Activated CD4-positive, alpha-beta memory T cell treated with anti-CD3 and anti-CD28 coated beads for 36 hours (primary cell): Measurements from ENCODE around the gene PEX14. TPM values are rescaled to one million over a fixed set of nuclear protein-coding genes. Genes with fewer than 3 reads are reported as not detected.
A peak's percentile ranks its signal among the peaks of the same experiment; 100 is the strongest.
"Not testable (repeated sequence)": the region's sequence is repeated elsewhere in the genome, so short reads cannot be mapped to it uniquely, and the experiment has no call there.

Experiments
- CTCF ChIA-PET: fragments of 350-600 bp; sonication (Branson Sonifier 250); formaldehyde crosslinking; loops from one replicate; lab custom pipeline; 2021; ENCODE audit warnings: antibody characterized with exemption, inconsistent platforms; lab: Charles Lee
- POLR2A ChIA-PET: fragments of 350-600 bp; sonication (Branson Sonifier 250); formaldehyde crosslinking; loops from one replicate; lab custom pipeline; 2021; ENCODE audit warnings: antibody characterized with exemption; lab: Charles Lee
- DNase-seq: peaks from one replicate; pipeline ENCODE4 v3.0.0-alpha.2; 2020
- H3K27ac Mint-ChIP-seq: one replicate; pipeline ENCODE4 v1.8.0; 2021; ENCODE audit warnings: mixed read lengths
- H3K27me3 Mint-ChIP-seq: one replicate; pipeline ENCODE4 v1.8.0; 2021; ENCODE audit warnings: mixed read lengths
- H3K36me3 Mint-ChIP-seq: one replicate; pipeline ENCODE4 v1.8.0; 2021; ENCODE audit warnings: mixed read lengths
- H3K4me1 Mint-ChIP-seq: one replicate; pipeline ENCODE4 v1.8.0; 2021; ENCODE audit warnings: low read depth, mixed read lengths
- H3K4me3 Mint-ChIP-seq: one replicate; pipeline ENCODE4 v1.8.0; 2021; ENCODE audit warnings: mild to moderate bottlenecking, mixed read lengths
- H3K9me3 Mint-ChIP-seq: one replicate; pipeline ENCODE4 v1.8.0; 2021; ENCODE audit warnings: mixed read lengths
- intact Hi-C: fragments of 100-400 bp; cut with micrococcal nuclease; formaldehyde crosslinking; loops from one replicate; pipeline ENCODE4 v1.15.1; 2023
- total RNA-seq, 2 experiments: library from RNA; stranded (reverse); gene quantifications; one replicate each; pipeline ENCODE4 v1.2.3, GENCODE V29; 2021

PEX14 gene
- total RNA-seq, 2 experiments from 2014 or later: 17.3 to 17.6 TPM

GRCh38 chr1:10456661-10457060 lies 18.1 kb upstream of the PEX14 start:
- ChIA-PET CTCF (no interaction called here), POLR2A (no interaction called here)
- Mint-ChIP-seq H3K4me1 (peaks cover 2% of the 10 kb centered on the region), H3K27me3 (no peaks in the 10 kb centered on the region), H3K4me3 (no peak overlapping the region), H3K9me3 (no peaks in the 10 kb centered on the region), H3K36me3 (peaks cover 14% of the 10 kb centered on the region), H3K27ac (no peak overlapping the region)
- intact Hi-C loops: no loop called here
- DNase-seq: no peak

GRCh38 chr1:10457462-10457861 lies 17.3 kb upstream of the PEX14 start:
- DNase-seq, H3K27ac Mint-ChIP-seq, H3K4me3 Mint-ChIP-seq, POLR2A ChIA-PET, intact Hi-C loops, H3K9me3 Mint-ChIP-seq, H3K4me1 Mint-ChIP-seq, H3K27me3 Mint-ChIP-seq: not testable (repeated sequence)
- peaks cover 18% of the 10 kb centered on the region for H3K36me3 Mint-ChIP-seq
- CTCF ChIA-PET: interaction anchor here (1.0 kb wide), 1 partner anchor 37 kb away, joined by 3 read pairs; no protein-coding TSS in a partner anchor

- intact Hi-C loops: no loop called here
- no peak for DNase-seq
- no peaks in the 10 kb centered on the region for H3K27me3 Mint-ChIP-seq
- ChIA-PET POLR2A (no interaction called here), CTCF (interaction anchor here (1.0 kb wide), 1 partner anchor 37 kb away, joined by 3 read pairs; no protein-coding TSS in a partner anchor)
- peaks cover 2% of the 10 kb centered on the region for H3K4me1 Mint-ChIP-seq
- H3K27ac Mint-ChIP-seq: no peak overlapping the region
- H3K4me3 Mint-ChIP-seq: no peak overlapping the region
- peaks cover 21% of the 10 kb centered on the region for H3K36me3 Mint-ChIP-seq
- no peaks in the 10 kb centered on the region for H3K9me3 Mint-ChIP-seq
Measured at GRCh38 chr1:10457875-10458274, 16.9 kb upstream of the PEX14 start.

GRCh38 chr1:10459184-10459583 lies 15.6 kb upstream of the PEX14 start:
- no peak for DNase-seq
- Mint-ChIP-seq H3K27ac (no peak overlapping the region), H3K36me3 (peaks cover 28% of the 10 kb centered on the region), H3K4me3 (no peak overlapping the region), H3K4me1 (peaks cover 2% of the 10 kb centered on the region), H3K9me3 (no peaks in the 10 kb centered on the region), H3K27me3 (no peaks in the 10 kb centered on the region)
- intact Hi-C loops: no loop called here
- ChIA-PET POLR2A (no interaction called here), CTCF (no interaction called here)

- H3K27me3 Mint-ChIP-seq: no peaks in the 10 kb centered on the region
- no peak overlapping the region for H3K27ac Mint-ChIP-seq
- peaks cover 33% of the 10 kb centered on the region for H3K36me3 Mint-ChIP-seq
- ChIA-PET CTCF (no interaction called here), POLR2A (no interaction called here)
- no peaks in the 10 kb centered on the region for H3K9me3 Mint-ChIP-seq
- H3K4me3 Mint-ChIP-seq: no peak overlapping the region
- DNase-seq: no peak
- peaks cover 6% of the 10 kb centered on the region for H3K4me1 Mint-ChIP-seq
- intact Hi-C loops: no loop called here
Measured at GRCh38 chr1:10467078-10467477, 7.7 kb upstream of the PEX14 start.

GRCh38 chr1:10470043-10470442 lies 4.7 kb upstream of the PEX14 start:
- ChIA-PET POLR2A (no interaction called here), CTCF (interaction anchor here (2.6 kb wide), 1 partner anchor 24 kb away, joined by 13 read pairs; no protein-coding TSS in a partner anchor)
- H3K27ac Mint-ChIP-seq: no peak overlapping the region
- no peaks in the 10 kb centered on the region for H3K27me3 Mint-ChIP-seq
- H3K4me1 Mint-ChIP-seq: peaks cover 17% of the 10 kb centered on the region
- no peaks in the 10 kb centered on the region for H3K9me3 Mint-ChIP-seq
- no peak overlapping the region for H3K4me3 Mint-ChIP-seq
- intact Hi-C loops: no loop called here
- no peak for DNase-seq
- H3K36me3 Mint-ChIP-seq: peaks cover 22% of the 10 kb centered on the region

GRCh38 chr1:10471411-10472219 lies 3.1 kb upstream of the PEX14 start:
- POLR2A ChIA-PET: interaction anchor here (0.9 kb wide), 1 partner anchor 41 kb away, joined by 3 read pairs; the partner anchor contains the start of gene CENPS
- intact Hi-C loops: loop anchor here (1.0 kb wide), 1 partner anchor 41 kb away; the partner anchor contains the start of gene CENPS
- H3K27ac Mint-ChIP-seq: peak overlapping the region; percentile 82
- H3K4me3 Mint-ChIP-seq: peak overlapping the region; percentile 92
- CTCF ChIA-PET: interaction anchor here (2.6 kb wide), 1 partner anchor 23 kb away, joined by 13 read pairs; no protein-coding TSS in a partner anchor
- H3K4me1 Mint-ChIP-seq: peaks cover 27% of the 10 kb centered on the region
- peaks cover 21% of the 10 kb centered on the region for H3K36me3 Mint-ChIP-seq
- peak; percentile 18 for DNase-seq
- no peaks in the 10 kb centered on the region for H3K27me3 Mint-ChIP-seq
- no peaks in the 10 kb centered on the region for H3K9me3 Mint-ChIP-seq

GRCh38 chr1:10472220-10473144 lies 2.3 kb upstream of the PEX14 start, which contains the start of gene DFFA:
DFFA (minus strand) TSS chr1:10472529; CDS start chr1:10472458, 71 bp downstream.
- Mint-ChIP-seq H3K4me1 (peaks cover 31% of the 10 kb centered on the region), H3K27ac (peak within 1 kb of the TSS; percentile 82), H3K36me3 (peaks cover 18% of the 10 kb centered on the region), H3K27me3 (no peaks in the 10 kb centered on the region), H3K9me3 (no peaks in the 10 kb centered on the region), H3K4me3 (peak within 1 kb of the TSS; percentile 92)
- POLR2A ChIA-PET: interaction anchor here (0.6 to 0.9 kb wide), 2 partner anchors 42 to 654 kb away, joined by 3 read pairs; partner anchors contain the start of gene CENPS
- CTCF ChIA-PET: interaction anchor here (0.6 to 2.6 kb wide), 4 partner anchors 22 to 165 kb away, joined by 3 to 13 read pairs (median 4); partner anchors contain the start of gene CORT
- intact Hi-C loops: loop anchor here (1.0 kb wide), 1 partner anchor 42 kb away; the partner anchor contains the start of gene CENPS
- peak; percentile 96 for DNase-seq

- intact Hi-C loops: no loop called here
- H3K4me1 Mint-ChIP-seq: peaks cover 34% of the 10 kb centered on the region
- no peak for DNase-seq
- no peaks in the 10 kb centered on the region for H3K9me3 Mint-ChIP-seq
- H3K27ac Mint-ChIP-seq: peak overlapping the region; percentile 82
- H3K36me3 Mint-ChIP-seq: peaks cover 11% of the 10 kb centered on the region
- POLR2A ChIA-PET: interaction anchor here (0.6 kb wide), 1 partner anchor 655 kb away, joined by 3 read pairs; no protein-coding TSS in a partner anchor
- CTCF ChIA-PET: interaction anchor here (0.6 to 1.0 kb wide), 3 partner anchors 21 to 166 kb away, joined by 3 to 4 read pairs (median 3); partner anchors contain the start of gene CORT
- H3K4me3 Mint-ChIP-seq: peak overlapping the region; percentile 92
- no peaks in the 10 kb centered on the region for H3K27me3 Mint-ChIP-seq
Measured at GRCh38 chr1:10473145-10473765, 1.5 kb upstream of the PEX14 start.

GRCh38 chr1:10474309-10474612 lies 489 bp upstream of the PEX14 start:
- H3K36me3 Mint-ChIP-seq, H3K9me3 Mint-ChIP-seq, DNase-seq, H3K27me3 Mint-ChIP-seq, POLR2A ChIA-PET, CTCF ChIA-PET: not testable (repeated sequence)
- peak overlapping the region; percentile 93 for H3K4me3 Mint-ChIP-seq
- intact Hi-C loops: loop anchor here (1.0 to 2.0 kb wide), 4 partner anchors 21 to 442 kb away; partner anchors contain the start of genes PGD and UBE4B
- H3K4me1 Mint-ChIP-seq: peaks cover 34% of the 10 kb centered on the region
- H3K27ac Mint-ChIP-seq: peak overlapping the region; percentile 82

- no peaks in the 10 kb centered on the region for H3K9me3 Mint-ChIP-seq
- H3K4me1 Mint-ChIP-seq: peaks cover 37% of the 10 kb centered on the region
- POLR2A ChIA-PET: interaction anchor here (0.8 kb wide), 2 partner anchors 17 to 20 kb away, joined by 3 to 4 read pairs; no protein-coding TSS in a partner anchor
- intact Hi-C loops: loop anchor here (2.0 kb wide), 2 partner anchors 35 to 77 kb away; partner anchors contain the start of gene PGD
- no peak for DNase-seq
- peaks cover 6% of the 10 kb centered on the region for H3K36me3 Mint-ChIP-seq
- peak overlapping the region; percentile 93 for H3K4me3 Mint-ChIP-seq
- peak overlapping the region; percentile 89 for H3K27ac Mint-ChIP-seq
- CTCF ChIA-PET: interaction anchor here (1.0 to 1.4 kb wide), 2 partner anchors 16 to 19 kb away, joined by 4 to 18 read pairs; no protein-coding TSS in a partner anchor
- no peaks in the 10 kb centered on the region for H3K27me3 Mint-ChIP-seq
Measured at GRCh38 chr1:10475510-10475909, 760 bp downstream of the PEX14 start.
